ENCODE measurements around the gene IGLL1. TPM values are rescaled to one million over a fixed set of nuclear protein-coding genes. Genes with fewer than 3 reads are reported as not detected.
"Not testable (repeated sequence)": the region's sequence is repeated elsewhere in the genome, so short reads cannot be mapped to it uniquely, and the experiment has no call there.

The IGLL1 gene
- total and polyA plus RNA-seq, 7 donors: not detected

GRCh38 chr22:23563111-23563510 is 17.0 kb downstream of the IGLL1 start:
- ATAC-seq (no peak), DNase-seq (peak in 1 of 2 donors; percentile 2)
- Histone ChIP-seq H3K27me3 (ENCODE audit: insufficient read depth in 3 of 3, low read length in 2 of 3) (peaks cover 0 to 43% (median 5%) of the 10 kb centered on the region in 3 donors), H3K4me1 (no peaks in the 10 kb centered on the region), H3K27ac (no peak overlapping the region), H3K4me3 (no peak overlapping the region), H3K36me3 (ENCODE audit: insufficient read depth in 1 of 2, low read depth in 1 of 2) (no peaks in the 10 kb centered on the region), H3K9me3 (no peaks in the 10 kb centered on the region)
- no peak for TF ChIP-seq CTCF (IDR thresholded peaks at IDR 0.05)
- 90 to 92% (median 91%) methylated on average over 9 of the region's 9 CpGs for WGBS, 3 donors
- intact Hi-C loops (cut with DNase I): no loop called here

- no peak for ATAC-seq
- no peak for DNase-seq
- H3K27ac ChIP-seq: no peak overlapping the region
- intact Hi-C loops (cut with DNase I): no loop called here
- WGBS, 3 donors: 84 to 94% (median 86%) methylated on average over 4 of the region's 4 CpGs
- no peak overlapping the region for H3K4me3 ChIP-seq
- H3K36me3 ChIP-seq (ENCODE audit: insufficient read depth in 1 of 2, low read depth in 1 of 2): no peaks in the 10 kb centered on the region
- peaks cover 0 to 35% (median 5%) of the 10 kb centered on the region in 3 donors for H3K27me3 ChIP-seq (ENCODE audit: insufficient read depth in 3 of 3, low read length in 2 of 3)
- TF ChIP-seq CTCF (IDR thresholded peaks at IDR 0.05): no peak
- H3K4me1 ChIP-seq: no peaks in the 10 kb centered on the region
- no peaks in the 10 kb centered on the region for H3K9me3 ChIP-seq
These were observed 17.9 kb downstream of the IGLL1 start for GRCh38 chr22:23562186-23562585.

DNA sequence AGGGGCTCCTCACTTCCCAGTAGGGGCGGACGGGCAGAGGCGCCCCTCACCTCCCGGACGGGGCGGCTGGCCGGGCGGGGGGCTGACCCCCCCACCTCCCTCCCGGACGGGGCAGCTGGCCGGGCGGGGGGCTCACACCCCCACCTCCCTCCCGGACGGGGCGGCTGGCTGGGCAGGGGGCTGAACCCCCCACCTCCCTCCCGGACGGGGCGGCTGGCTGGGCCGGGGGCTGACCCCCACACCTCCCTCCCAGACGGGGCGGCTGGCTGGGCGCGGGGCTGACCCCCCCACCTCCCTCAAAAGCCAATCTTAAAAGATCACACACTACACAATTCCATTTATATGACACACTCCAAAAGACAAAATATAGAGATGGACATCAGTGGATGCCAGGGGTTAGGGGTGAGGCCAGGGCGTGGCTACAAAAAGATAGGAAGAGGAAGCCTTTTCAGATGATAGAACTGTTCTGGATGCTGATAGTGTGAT is 19.0 kb downstream of the IGLL1 start:
- intact Hi-C loops (cut with DNase I); H3K4me1 ChIP-seq; DNase-seq; H3K4me3 ChIP-seq; H3K9me3 ChIP-seq; ATAC-seq; H3K36me3 ChIP-seq (ENCODE audit: insufficient read depth in 1 of 2, low read depth in 1 of 2); H3K27ac ChIP-seq: not testable (repeated sequence)
- WGBS, 3 donors: 84 to 95% (median 92%) methylated on average over 6 to 24 of the region's 24 CpGs
- peaks cover 0 to 27% (median 4%) of the 10 kb centered on the region in 3 donors for H3K27me3 ChIP-seq (ENCODE audit: insufficient read depth in 3 of 3, low read length in 2 of 3)

GRCh38 chr22:23560215-23560614 is 19.9 kb downstream of the IGLL1 start:
- H3K36me3 ChIP-seq (ENCODE audit: insufficient read depth in 1 of 2, low read depth in 1 of 2); intact Hi-C loops (cut with DNase I); ATAC-seq; H3K9me3 ChIP-seq; H3K4me3 ChIP-seq; H3K4me1 ChIP-seq; H3K27ac ChIP-seq; DNase-seq: not testable (repeated sequence)
- peaks cover 0 to 23% (median 2%) of the 10 kb centered on the region in 3 donors for H3K27me3 ChIP-seq (ENCODE audit: insufficient read depth in 3 of 3, low read length in 2 of 3)
- 17 to 35% (median 26%) methylated on average over 1 of the region's 1 CpG for WGBS, 3 donors

DNA sequence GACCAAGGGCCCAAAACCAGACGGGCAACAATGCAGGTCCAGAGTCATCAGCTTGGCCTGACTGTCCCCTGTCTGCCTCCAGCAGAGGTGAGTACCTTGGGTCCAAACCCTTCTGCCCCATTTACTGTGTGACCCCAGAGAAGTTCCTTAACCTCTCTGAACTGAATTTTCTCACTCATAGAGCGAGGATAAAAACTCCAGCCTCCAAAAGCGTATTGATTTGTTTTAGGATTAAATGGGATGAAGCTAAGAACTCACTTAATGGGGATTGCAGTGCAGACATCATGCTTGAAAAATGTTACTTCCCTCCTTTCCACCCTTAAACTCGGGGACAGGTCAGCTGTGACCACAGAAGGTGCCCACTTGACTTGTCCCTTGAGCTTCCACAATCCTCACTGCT is 22.6 kb downstream of the IGLL1 start:
- TF ChIP-seq CTCF (IDR thresholded peaks at IDR 0.05): no peak
- Histone ChIP-seq H3K9me3 (no peaks in the 10 kb centered on the region), H3K27me3 (ENCODE audit: insufficient read depth in 3 of 3, low read length in 2 of 3) (peaks cover 0 to 14% (median 3%) of the 10 kb centered on the region in 3 donors), H3K4me1 (no peaks in the 10 kb centered on the region), H3K36me3 (ENCODE audit: insufficient read depth in 1 of 2, low read depth in 1 of 2) (no peaks in the 10 kb centered on the region), H3K27ac (no peak overlapping the region), H3K4me3 (no peak overlapping the region)
- DNase-seq: no peak
- intact Hi-C loops (cut with DNase I): no loop called here
- ATAC-seq: no peak
- 71 to 86% (median 82%) methylated on average over 4 of the region's 4 CpGs for WGBS, 3 donors

DNA sequence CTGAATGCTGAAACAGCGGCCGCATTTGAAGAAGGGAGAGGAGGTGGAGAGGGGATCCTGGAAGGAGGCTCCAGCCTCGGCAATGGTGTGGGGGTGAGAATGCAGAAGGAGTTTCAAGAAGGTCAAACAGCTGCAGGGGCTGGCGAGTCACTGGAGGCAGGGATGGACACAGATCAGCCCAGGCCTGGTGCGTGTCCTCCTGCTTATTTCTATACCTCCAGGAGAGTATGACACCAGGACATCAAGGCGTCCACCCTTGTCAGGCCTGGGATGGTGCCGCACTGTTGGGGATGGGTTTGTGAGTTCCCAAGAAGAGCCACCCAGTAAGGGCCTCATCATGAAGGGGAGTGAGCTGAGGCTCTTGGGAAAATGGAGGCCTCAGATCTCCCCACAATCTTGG is 23.1 kb downstream of the IGLL1 start:
- Histone ChIP-seq H3K4me3 (no peak overlapping the region), H3K9me3 (no peaks in the 10 kb centered on the region), H3K27me3 (ENCODE audit: insufficient read depth in 3 of 3, low read length in 2 of 3) (peaks cover 0 to 17% (median 3%) of the 10 kb centered on the region in 3 donors), H3K4me1 (no peaks in the 10 kb centered on the region), H3K36me3 (ENCODE audit: insufficient read depth in 1 of 2, low read depth in 1 of 2) (no peaks in the 10 kb centered on the region), H3K27ac (no peak overlapping the region)
- intact Hi-C loops (cut with DNase I): no loop called here
- TF ChIP-seq CTCF (IDR thresholded peaks at IDR 0.05): no peak
- WGBS, 3 donors: 68 to 84% (median 71%) methylated on average over 7 of the region's 7 CpGs
- DNase-seq (no peak), ATAC-seq (no peak)

Data from psoas muscle (tissue), 8 donors.